GM06990 (cell line): Measurements from ENCODE around the gene DAB2IP.

Experiments
- DNase-seq: peaks from one replicate; pipeline ENCODE4 v3.0.0-alpha.2; 2011; ENCODE audit not compliant: insufficient read length; ENCODE audit errors: extremely low read depth
- H3K27me3 ChIP-seq: replicated peaks from 2 replicates; pipeline ENCODE4 v1.6.0; 2011; ENCODE audit warnings: low read length; ENCODE audit not compliant: control insufficient read depth, insufficient read depth
- H3K36me3 ChIP-seq: 2 replicates; pipeline ENCODE4 v1.5.1; 2011; ENCODE audit warnings: low read length; ENCODE audit not compliant: control insufficient read depth, insufficient read depth
- H3K4me3 ChIP-seq: replicated peaks from 2 replicates; pipeline ENCODE4 v1.5.1; 2011; ENCODE audit warnings: low read depth, mild to moderate bottlenecking, control low read depth, low read length
- TF ChIP-seq, protein P1 (sequence below): IDR thresholded peaks from 2 replicates; pipeline ENCODE4 v1.5.1; 2011; ENCODE audit warnings: low read length, control low read depth, mild to moderate bottlenecking, inconsistent platforms; ENCODE audit not compliant: insufficient read depth, poor library complexity, severe bottlenecking

Gene DAB2IP

DNA sequence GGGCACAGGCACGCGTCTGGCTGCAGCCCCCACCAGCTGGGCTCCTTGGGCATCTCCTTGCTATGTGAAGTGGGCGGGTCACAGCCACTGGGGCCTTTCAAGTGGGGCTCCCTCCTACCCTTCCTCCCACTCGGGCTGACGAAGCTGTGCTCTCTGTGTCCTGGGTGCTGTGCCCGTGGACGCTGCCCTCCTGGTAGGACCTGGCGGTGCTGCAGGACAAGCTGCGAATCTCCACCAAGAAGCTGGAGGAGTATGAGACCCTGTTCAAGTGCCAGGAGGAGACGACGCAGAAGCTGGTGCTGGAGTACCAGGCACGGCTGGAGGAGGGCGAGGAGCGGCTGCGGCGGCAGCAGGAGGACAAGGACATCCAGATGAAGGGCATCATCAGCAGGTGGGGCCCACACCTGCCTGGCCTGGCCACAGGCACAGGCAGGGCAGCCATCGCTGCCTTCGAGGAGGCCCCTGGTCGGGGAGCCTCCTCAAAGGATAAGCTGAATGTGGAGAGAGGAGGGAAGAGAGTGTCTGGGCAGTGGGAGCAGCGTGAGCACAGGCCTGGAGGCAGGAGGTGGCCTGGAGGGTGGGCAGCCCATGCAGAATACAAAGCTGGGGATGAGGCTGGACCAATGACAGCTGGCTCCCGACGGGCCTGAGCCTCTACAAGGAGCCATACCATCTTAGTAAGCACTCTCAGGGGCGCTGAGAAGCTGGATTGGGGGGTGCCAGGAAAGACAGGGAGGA lies 124.7 kb downstream of the DAB2IP start:
- no peak for DNase-seq
- H3K27me3 ChIP-seq: no peaks in the 10 kb centered on the region
- no peaks in the 10 kb centered on the region for H3K36me3 ChIP-seq
- no peak overlapping the region for H3K4me3 ChIP-seq
- TF ChIP-seq, protein P1, sequence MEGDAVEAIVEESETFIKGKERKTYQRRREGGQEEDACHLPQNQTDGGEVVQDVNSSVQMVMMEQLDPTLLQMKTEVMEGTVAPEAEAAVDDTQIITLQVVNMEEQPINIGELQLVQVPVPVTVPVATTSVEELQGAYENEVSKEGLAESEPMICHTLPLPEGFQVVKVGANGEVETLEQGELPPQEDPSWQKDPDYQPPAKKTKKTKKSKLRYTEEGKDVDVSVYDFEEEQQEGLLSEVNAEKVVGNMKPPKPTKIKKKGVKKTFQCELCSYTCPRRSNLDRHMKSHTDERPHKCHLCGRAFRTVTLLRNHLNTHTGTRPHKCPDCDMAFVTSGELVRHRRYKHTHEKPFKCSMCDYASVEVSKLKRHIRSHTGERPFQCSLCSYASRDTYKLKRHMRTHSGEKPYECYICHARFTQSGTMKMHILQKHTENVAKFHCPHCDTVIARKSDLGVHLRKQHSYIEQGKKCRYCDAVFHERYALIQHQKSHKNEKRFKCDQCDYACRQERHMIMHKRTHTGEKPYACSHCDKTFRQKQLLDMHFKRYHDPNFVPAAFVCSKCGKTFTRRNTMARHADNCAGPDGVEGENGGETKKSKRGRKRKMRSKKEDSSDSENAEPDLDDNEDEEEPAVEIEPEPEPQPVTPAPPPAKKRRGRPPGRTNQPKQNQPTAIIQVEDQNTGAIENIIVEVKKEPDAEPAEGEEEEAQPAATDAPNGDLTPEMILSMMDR: no peak

DNA sequence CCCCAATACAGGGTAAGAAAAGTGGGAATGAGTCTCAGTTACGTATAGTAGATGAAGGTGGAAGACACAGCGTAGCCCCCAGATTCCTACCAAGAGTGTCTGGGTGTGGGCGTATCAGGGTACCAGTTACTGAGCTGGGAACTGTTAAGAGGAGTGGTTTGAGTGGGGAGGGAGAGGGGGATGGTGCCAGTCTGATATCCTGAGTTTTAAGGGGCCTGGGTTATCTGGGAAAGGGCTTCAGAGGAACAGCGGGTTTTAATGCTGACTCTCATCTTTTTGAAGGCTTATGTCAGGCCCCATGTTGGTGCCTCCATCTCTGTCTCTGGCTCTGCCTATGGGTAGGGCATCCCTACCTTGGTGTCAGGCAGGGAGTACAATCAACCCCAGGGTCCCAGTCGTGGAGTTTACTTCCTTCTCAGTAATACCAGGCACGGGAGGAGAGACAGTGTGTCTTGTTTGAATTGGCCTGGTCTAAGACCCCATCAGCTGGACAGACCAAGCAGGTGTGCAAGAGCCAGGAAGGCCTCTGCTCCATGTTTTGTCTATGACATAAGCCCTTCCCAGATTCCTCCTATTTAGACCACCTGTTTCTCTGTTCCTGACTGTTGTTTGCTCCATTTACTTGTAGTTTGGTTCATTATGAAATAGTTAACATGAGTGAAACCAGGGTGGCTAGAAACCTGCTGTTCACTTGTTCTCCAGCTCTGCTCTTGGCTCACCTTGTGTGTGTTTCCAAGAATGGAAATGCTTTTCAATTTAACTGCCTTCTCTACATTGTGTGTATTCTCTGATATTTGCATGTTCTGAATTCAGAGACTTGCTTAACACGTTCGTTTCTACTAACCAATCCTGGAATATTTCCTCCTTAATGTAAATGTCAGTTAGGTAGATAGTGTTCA lies 125.6 kb downstream of the DAB2IP start:
- TF ChIP-seq, protein P1: no peak
- Histone ChIP-seq H3K27me3 (no peaks in the 10 kb centered on the region), H3K36me3 (no peaks in the 10 kb centered on the region), H3K4me3 (no peak overlapping the region)
- no peak for DNase-seq

DNA sequence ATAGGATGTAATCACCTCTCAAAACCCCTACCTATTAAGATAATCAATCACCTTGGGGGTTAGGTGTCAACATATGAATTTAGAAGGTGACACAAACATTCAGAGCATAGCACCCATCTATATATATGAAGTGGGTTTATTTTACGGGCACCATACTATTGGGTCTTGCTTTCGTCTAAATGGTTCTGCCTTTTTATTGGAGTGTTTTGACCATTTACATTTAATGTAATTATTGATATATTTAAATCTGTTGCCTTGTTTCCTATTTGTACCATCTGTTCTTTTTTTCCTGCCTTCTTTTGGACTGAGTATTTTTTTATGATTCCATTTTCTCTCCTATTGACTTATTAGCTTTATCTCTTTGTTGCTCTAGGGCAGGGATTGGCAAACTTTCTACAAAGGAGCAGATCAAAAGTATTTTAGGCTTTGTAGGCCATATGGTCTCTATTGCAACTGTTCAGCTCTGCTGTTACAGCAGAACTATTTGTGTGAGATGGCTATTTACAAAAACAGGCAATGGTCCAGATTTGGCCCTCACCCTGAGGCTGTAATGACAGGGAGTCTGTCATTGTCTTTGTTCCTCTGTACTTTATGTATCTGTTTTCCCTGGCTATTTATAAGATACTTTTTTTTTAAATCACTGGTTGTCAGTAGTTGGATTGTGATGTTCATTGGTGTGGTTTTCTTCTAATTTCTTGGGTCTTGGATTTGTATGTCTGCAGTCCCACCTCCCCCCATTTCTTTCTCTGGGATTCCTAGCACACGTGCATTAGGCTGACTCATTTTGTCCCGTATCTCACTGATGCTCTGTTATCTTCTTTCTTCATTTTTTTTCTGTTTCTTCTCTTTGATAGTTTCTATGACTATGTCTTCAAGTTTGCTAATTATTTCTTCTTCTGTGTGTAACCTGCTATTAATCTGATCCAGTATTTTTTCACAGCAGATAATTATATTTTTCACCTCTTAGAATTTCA lies 127.1 kb downstream of the DAB2IP start:
- no peak for DNase-seq
- TF ChIP-seq, protein P1: no peak

DNA sequence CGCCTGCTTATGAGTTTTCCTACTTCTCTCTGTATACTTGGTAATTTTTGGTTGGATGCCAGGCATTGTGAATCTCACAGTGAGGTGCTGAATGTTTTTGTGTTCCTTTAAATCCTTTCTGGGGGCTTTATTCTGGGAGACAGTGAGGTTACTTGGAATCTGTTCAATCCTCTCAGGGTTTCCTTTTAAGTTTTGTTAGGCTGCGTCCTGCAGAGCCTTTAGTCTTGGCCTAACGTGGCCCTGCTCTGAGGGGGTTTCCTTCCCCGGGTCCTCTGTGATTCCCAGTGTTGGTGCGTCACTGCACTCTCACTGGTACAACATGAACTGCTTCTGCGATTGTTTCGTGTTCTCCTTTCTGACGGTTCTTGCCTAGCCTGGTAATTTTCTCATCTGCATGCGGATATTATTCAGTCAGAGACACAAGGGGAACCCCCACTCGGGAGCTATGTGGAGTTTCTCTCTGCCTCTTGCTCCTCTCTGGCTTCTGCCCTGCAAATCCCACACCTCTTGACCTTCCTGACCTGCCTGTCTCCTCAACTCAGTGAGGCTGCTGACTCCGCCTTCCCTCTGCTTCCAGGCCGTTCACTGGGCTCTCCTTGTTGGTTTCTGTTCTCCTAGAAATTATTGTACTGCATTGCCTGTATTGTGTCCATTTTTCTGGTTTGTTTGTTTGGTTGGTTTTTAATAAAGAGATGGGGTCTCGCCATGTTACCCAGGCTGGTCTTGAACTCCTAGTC lies 128.1 kb downstream of the DAB2IP start:
- no peak for DNase-seq
- no peaks in the 10 kb centered on the region for H3K27me3 ChIP-seq
- no peak overlapping the region for H3K4me3 ChIP-seq
- TF ChIP-seq, protein P1: no peak
- no peaks in the 10 kb centered on the region for H3K36me3 ChIP-seq

More for the DNA sequence above, 127.1 kb downstream of the DAB2IP start:
- no peak overlapping the region for H3K4me3 ChIP-seq
- H3K36me3 ChIP-seq: no peaks in the 10 kb centered on the region
- no peaks in the 10 kb centered on the region for H3K27me3 ChIP-seq
